Tibial artery (tissue), 4 donors: Measurements from ENCODE around the gene ERP27.

Source experiments
- DNase-seq, 2 donors: peaks; one replicate each; pipeline ENCODE4 v3.0.0-alpha.2; 2019
- H3K27ac ChIP-seq, 2 donors: fragments of 200-600 bp; sonication (generic) in 1 of 2; 1 replicate in 1 of 2; 2 replicates in 1 of 2; pipeline ENCODE4 v1.5.1; 2018 to 2019; ENCODE audit warnings: mild to moderate bottlenecking in 1 of 2
- H3K27me3 ChIP-seq, 2 donors: fragments of 200-600 bp; sonication (generic) in 1 of 2; one replicate each; pipeline versions ENCODE4 v1.5.1 to v1.6.0; 2016 to 2019
- H3K36me3 ChIP-seq, 3 donors: fragments of 200-600 bp; sonication (generic) in 2 of 3; one replicate each; pipeline ENCODE4 v1.5.1; 2016 to 2019; ENCODE audit warnings: mild to moderate bottlenecking in 2 of 3
- H3K4me1 ChIP-seq, 4 donors: fragments of 200-600 bp; sonication (generic) in 2 of 4; 1 replicate in 3 of 4; 2 replicates in 1 of 4; pipeline ENCODE4 v1.5.1; 2016 to 2019
- H3K4me3 ChIP-seq, 2 donors: fragments of 200-600 bp; sonication (generic) in 1 of 2; 1 replicate in 1 of 2; 2 replicates in 1 of 2; pipeline ENCODE4 v1.5.1; 2018 to 2019; ENCODE audit warnings: mild to moderate bottlenecking in 2 of 2
- H3K9me3 ChIP-seq, 3 donors: fragments of 200-600 bp; sonication (generic) in 1 of 3; one replicate each; pipeline ENCODE4 v1.5.1; 2016 to 2019
- CTCF ChIP-seq, 2 experiments: fragments of 200-600 bp in 1 of 2; fragments of 450-650 bp in 1 of 2; IDR thresholded peaks; one replicate each; pipeline ENCODE4 v1.5.1; 2017 to 2019; ENCODE audit warnings: antibody characterized with exemption in 2 of 2, mild to moderate bottlenecking in 1 of 2, moderate library complexity in 1 of 2
- intact Hi-C: fragments of 100-400 bp; cut with DNase I; formaldehyde crosslinking; loops from one replicate; pipeline ENCODE4 v1.15.0; 2023; ENCODE audit warnings: low total_unique reads

The ERP27 gene

GRCh38 chr12:14963520-14963919 lies 25.2 kb upstream of the ERP27 start:
- DNase-seq: no peak
- no peak for TF ChIP-seq CTCF (IDR thresholded peaks at IDR 0.05)
- no peaks in the 10 kb centered on the region for H3K9me3 ChIP-seq
- H3K4me3 ChIP-seq: no peak overlapping the region
- no peak overlapping the region for H3K27ac ChIP-seq
- intact Hi-C loops: no loop called here
- no peaks in the 10 kb centered on the region for H3K27me3 ChIP-seq
- no peaks in the 10 kb centered on the region for H3K36me3 ChIP-seq
- H3K4me1 ChIP-seq: peaks cover 0 to 18% (median 5%) of the 10 kb centered on the region in 4 donors

DNA sequence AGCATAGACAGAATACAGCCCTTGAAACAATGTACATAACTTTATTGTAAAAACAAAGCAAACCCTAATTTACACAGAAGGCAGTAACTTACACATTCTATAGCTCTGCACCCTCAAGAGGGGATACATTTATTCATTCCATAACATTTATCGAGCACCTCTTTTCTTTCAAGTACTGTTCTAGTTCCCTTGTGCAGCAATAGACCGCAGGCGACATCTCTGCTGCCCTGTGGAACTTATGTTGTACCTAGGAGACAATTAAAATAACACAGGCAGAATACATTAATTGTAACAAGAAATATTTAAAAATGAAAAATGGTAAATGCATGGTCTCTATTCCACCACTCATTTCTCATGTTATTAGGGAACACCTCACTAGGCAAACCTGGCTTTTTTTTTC lies 24.5 kb upstream of the ERP27 start:
- Histone ChIP-seq H3K4me1 (peaks cover 0 to 24% (median 9%) of the 10 kb centered on the region in 4 donors), H3K27me3 (no peaks in the 10 kb centered on the region), H3K4me3 (no peak overlapping the region), H3K9me3 (no peaks in the 10 kb centered on the region), H3K36me3 (no peaks in the 10 kb centered on the region), H3K27ac (no peak overlapping the region)
- no peak for DNase-seq
- intact Hi-C loops: no loop called here
- TF ChIP-seq CTCF (IDR thresholded peaks at IDR 0.05): no peak

GRCh38 chr12:14962153-14962539 lies 23.8 kb upstream of the ERP27 start:
- Histone ChIP-seq H3K27me3 (no peaks in the 10 kb centered on the region), H3K9me3 (no peaks in the 10 kb centered on the region), H3K27ac (peak overlapping the region in 1 of 2 donors; percentile 50), H3K4me3 (peak overlapping the region; percentile 44 to 48), H3K4me1 (peaks cover 0 to 31% (median 11%) of the 10 kb centered on the region in 4 donors), H3K36me3 (no peaks in the 10 kb centered on the region)
- intact Hi-C loops: no loop called here
- DNase-seq: no peak
- TF ChIP-seq CTCF (IDR thresholded peaks at IDR 0.05): no peak

DNA sequence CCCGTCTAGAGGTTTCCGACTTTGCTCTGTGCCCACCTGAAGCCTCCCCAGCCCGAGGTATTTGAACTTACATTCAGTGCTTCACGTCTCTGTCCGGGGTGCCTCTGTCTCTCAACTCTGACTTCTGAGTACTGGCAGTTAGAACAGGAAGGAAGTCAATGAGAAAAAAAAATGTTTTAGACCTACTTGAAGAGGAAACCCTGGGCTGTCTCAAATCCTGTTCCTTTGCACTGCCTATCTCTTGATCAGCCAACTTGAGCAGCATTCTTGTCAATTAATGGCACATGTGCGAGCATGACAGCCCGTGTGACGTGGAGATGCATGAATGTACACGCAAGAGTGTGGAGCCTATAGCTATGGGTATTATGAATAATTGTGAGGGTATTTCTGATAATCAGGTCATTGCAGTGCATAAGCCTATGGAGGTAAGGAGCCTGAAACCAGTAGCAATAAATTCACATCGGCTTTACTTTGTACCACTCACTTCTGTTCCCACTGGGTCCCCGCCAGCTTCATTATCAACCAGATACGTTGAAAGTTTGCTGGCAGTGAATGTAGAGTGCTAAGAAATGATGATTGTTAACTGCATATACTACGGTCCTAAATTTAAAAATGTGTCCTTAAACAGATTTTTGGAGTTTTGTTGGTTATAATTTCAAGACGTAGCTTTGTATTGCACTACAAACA lies 23.3 kb upstream of the ERP27 start, which contains the start of gene ARHGDIB:
Gene ARHGDIB (minus strand): TSS at position 136 of the 687 bp plus-strand sequence. CDS start 10,889 bp downstream, outside the sequence.
- peak in 1 of 2 donors; percentile 42 for DNase-seq
- peaks cover 0 to 36% (median 14%) of the 10 kb centered on the region in 4 donors for H3K4me1 ChIP-seq
- H3K4me3 ChIP-seq: peak within 1 kb of the TSS; percentile 44 to 48
- H3K9me3 ChIP-seq: no peaks in the 10 kb centered on the region
- intact Hi-C loops: no loop called here
- TF ChIP-seq CTCF (IDR thresholded peaks at IDR 0.05): no peak
- no peaks in the 10 kb centered on the region for H3K27me3 ChIP-seq
- H3K27ac ChIP-seq: peak within 1 kb of the TSS; percentile 60 to 63
- H3K36me3 ChIP-seq: no peaks in the 10 kb centered on the region

- Histone ChIP-seq H3K27me3 (no peaks in the 10 kb centered on the region), H3K36me3 (no peaks in the 10 kb centered on the region), H3K27ac (peak overlapping the region; percentile 60 to 63), H3K9me3 (no peaks in the 10 kb centered on the region), H3K4me3 (peak overlapping the region; percentile 44 to 48), H3K4me1 (peaks cover 0 to 39% (median 15%) of the 10 kb centered on the region in 4 donors)
- DNase-seq: peak in 1 of 2 donors; percentile 39
- no peak for TF ChIP-seq CTCF (IDR thresholded peaks at IDR 0.05)
- intact Hi-C loops: no loop called here
Measured at GRCh38 chr12:14960548-14961465, 22.5 kb upstream of the ERP27 start.
